OCI-LY3 (cell line): ENCODE data around the gene RNF152.

ENCODE experiments used
- EZH2phosphoT487 ChIP-seq: fragments of 200-600 bp; shearing (Covaris generic); IDR thresholded peaks from 2 replicates; pipeline ENCODE4 v1.6.1; 2018; ENCODE audit warnings: antibody characterized with exemption, mixed run types, low read depth
- TF ChIP-seq, protein P1 (sequence below): fragments of 200-600, 300-600 bp; sonication (generic); IDR thresholded peaks from 2 replicates; pipeline ENCODE4 v1.5.1; 2014; ENCODE audit warnings: antibody characterized with exemption, low read length, low read depth

DNA sequence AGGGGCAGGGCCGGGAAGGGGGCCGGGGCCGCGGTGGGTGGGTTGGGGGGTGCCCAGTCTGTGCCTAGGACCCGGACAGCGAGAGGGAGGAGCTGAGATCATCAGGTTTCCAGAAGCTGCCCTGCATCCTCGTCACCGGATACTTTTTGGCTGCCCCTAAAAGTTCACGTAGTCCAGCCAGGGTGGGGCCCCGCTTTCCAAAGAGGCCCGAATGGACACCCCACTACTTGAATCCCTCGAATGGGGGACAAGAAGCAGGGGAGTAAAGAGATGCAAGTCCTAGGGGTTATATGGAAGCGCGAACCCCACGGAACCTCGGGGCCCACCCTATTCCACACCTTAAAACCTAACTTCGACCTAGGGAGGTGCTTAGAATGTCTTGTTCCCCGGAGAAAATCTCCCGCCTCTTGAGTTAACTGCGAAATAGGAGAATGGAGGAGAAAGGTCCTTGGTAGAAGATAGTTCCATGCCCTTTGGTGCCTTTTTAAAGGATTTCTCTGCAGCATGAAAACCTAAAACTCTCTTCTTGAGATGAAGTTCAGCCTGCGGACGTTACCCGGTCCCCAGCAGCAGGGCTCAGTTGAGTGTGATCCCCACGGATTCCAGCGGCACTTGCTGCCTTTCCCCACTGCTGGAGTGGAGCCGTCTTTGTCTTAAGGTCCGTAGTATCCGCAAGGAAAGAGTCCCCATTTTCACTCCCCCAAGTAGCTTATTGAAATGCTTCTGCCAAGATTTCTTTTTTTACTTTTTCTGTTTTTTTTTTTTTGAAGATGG lies 2.1 kb upstream of the RNF152 start:
- TF ChIP-seq, protein P1, sequence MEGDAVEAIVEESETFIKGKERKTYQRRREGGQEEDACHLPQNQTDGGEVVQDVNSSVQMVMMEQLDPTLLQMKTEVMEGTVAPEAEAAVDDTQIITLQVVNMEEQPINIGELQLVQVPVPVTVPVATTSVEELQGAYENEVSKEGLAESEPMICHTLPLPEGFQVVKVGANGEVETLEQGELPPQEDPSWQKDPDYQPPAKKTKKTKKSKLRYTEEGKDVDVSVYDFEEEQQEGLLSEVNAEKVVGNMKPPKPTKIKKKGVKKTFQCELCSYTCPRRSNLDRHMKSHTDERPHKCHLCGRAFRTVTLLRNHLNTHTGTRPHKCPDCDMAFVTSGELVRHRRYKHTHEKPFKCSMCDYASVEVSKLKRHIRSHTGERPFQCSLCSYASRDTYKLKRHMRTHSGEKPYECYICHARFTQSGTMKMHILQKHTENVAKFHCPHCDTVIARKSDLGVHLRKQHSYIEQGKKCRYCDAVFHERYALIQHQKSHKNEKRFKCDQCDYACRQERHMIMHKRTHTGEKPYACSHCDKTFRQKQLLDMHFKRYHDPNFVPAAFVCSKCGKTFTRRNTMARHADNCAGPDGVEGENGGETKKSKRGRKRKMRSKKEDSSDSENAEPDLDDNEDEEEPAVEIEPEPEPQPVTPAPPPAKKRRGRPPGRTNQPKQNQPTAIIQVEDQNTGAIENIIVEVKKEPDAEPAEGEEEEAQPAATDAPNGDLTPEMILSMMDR: no peak
- TF ChIP-seq EZH2phosphoT487: no peak
